GM18507 (cell line): ENCODE results near the gene SLC2A9.
"Not testable (repeated sequence)": the region's sequence is repeated elsewhere in the genome, so short reads cannot be mapped to it uniquely, and the experiment has no call there.

Source experiments
- DNase-seq: peaks from one replicate; pipeline ENCODE4 v3.0.0; 2011; ENCODE audit warnings: low read depth; ENCODE audit not compliant: insufficient read length; ENCODE audit errors: extremely low spot score
- FAIRE-seq: peaks from 2 replicates; lab custom pipeline; 2011; peaks lifted over from hg19 to GRCh38; lab: Jason Lieb, UNC

SLC2A9 gene

DNA sequence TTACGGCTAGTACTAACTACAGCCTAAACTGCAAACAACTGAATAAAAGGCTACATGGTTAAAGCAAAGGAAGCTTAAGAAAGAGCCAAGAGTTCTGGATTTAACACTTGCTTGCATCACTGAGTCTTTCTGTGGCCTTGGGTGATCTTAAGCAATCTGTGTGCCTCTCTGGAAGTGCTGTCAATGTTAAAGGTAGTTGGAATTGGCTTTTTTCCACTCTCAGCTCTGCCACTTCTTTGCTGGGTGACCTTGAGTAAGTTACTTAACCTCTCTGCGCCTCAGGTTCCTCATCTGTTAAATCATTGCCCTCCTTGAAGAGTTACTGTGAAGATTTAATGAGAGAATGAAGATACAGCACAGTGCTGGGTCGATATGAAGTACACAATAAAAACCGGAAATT, 15.7 kb downstream of the SLC2A9 start:
- peak; percentile 76 for FAIRE-seq

DNA sequence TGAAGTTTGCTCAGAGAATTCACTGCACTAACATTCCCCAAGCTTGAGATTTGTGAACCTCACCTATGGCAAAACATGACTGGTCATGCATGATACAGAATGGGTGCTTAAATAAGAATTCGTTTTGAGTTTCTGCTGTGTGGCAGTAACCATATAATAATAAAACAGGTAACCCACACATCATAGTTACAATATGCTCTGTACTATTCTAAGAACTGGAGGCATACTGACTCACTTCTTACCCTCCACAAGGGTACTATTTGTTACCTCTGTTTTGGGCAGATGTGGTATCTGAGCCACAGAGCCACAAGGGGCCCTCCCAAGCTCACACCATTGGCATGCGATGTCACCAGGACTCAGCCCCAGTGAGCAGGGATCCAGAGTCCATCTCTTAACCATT, 17.6 kb downstream of the SLC2A9 start:
- peak; percentile 76 for FAIRE-seq
- DNase-seq = no peak

More for the DNA sequence above, 15.7 kb downstream of the SLC2A9 start:
- DNase-seq = no peak

- DNase-seq (no peak), FAIRE-seq (no peak)
Measured at GRCh38 chr4:10002278-10002677, 19.0 kb downstream of the SLC2A9 start.

DNA sequence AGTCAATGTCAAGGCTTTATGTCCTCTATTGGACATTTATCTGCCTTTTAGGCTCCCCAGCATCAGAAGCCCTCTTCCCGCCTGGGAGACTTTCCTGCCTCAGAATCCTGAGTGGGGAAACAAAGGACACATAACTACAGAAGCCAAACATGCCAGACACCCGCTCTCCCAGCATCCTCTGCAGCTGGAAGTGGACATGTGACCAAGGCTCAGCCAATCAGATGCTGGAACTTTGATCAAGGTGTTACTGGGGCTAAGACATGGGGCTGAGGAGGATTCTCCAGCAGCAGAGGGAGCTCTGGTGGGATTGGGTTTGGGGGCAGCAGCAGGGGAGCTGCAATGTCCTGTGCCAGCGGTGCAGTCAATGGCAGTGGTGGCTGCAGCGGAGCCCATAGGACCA, 19.5 kb downstream of the SLC2A9 start:
- no peak for FAIRE-seq
- no peak for DNase-seq

- peak; percentile 88 for FAIRE-seq
- no peak for DNase-seq
Measured at GRCh38 chr4:9999956-10000561, 21.2 kb downstream of the SLC2A9 start.

GRCh38 chr4:9997886-9998285, 23.4 kb downstream of the SLC2A9 start:
- FAIRE-seq (no peak), DNase-seq (no peak)

GRCh38 chr4:9996319-9997110, 24.8 kb downstream of the SLC2A9 start:
- FAIRE-seq (no peak), DNase-seq (no peak)

DNA sequence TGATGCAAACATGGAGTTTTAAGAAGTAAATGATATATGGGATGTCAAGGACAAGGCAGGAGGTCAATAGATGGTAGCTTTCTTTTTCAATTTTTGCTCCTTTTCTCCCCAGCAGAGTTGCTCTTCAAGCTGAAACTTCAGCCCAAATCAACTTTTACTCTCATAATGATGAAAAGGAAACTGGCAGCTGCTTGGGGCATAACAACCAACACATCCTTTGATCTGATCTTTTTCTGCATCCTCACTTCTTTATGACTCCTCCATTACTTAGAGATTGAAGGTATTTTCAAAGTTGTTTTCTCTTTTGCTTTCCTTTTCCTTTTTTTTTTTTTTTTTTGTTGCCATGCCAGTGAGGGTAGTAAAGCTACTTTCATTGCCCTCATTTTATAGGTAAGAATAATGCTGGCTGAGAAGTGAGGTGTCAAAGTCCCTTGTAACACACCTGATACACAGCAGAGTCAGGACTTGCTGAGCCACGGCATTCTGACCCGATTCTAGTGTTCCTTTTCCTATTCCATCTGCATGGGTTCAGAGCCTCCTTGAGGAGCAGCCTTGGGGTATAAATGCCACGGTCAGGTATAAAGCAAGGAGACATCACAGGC, 26.9 kb downstream of the SLC2A9 start:
- FAIRE-seq (peak; percentile 76), DNase-seq (no peak)

DNA sequence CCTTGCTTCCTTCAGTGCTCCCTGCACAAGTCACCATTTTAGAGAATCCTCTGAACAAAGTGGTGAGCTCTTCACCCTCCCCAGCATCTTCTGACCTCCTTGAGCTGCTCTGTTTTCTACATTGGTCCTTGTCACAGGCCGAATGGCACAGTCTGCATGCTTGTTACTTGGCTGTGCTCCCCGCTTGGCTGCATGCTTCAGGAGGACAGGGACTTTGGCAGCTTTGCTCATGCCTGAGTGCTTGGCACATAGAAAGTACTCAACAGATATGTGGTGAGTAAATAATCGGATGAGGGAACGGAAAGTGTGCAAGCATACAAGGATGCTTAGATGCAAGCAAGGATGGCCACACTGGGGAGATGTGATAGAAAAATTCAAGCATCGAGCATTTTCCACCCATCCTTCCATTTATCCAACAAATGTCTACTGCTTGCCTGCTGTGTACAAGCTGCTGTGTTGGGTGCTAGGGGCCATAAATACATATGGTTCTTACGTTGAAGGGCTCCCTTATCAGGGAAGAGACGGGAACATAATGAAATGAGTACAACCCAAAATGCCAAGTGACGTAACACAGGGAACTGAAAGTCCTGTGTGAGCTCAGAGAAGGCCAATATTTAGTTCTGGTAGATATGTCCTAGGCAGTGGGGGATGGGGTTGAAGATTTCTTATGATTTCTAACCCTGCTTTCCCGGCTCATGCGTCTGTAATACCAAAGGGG, 31.2 kb downstream of the SLC2A9 start:
- FAIRE-seq = no peak
- DNase-seq = no peak

GRCh38 chr4:9988933-9989332, 32.4 kb downstream of the SLC2A9 start:
- no peak for DNase-seq
- FAIRE-seq = no peak

DNA sequence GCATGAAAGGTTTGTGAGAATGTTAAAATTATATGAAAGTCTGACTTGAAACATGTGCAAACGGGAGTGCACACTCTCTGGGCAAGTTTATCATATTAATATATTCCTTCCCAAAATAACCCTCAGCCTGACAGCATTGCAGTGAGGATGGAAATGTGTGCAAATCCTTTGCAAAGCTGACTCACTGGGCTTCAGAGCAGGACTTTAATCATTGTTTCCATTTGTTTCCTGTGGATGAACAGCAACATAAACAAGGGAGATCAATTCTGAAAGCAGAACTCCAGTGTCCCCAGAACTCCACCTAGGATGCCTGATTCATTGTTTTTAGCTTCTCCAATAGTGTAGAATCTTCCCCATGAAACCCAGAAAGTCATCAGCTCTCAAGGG, 32.9 kb downstream of the SLC2A9 start:
- FAIRE-seq (no peak), DNase-seq (no peak)

GRCh38 chr4:9987749-9988362, 33.4 kb downstream of the SLC2A9 start:
- DNase-seq (no peak), FAIRE-seq (peak; percentile 78)

DNA sequence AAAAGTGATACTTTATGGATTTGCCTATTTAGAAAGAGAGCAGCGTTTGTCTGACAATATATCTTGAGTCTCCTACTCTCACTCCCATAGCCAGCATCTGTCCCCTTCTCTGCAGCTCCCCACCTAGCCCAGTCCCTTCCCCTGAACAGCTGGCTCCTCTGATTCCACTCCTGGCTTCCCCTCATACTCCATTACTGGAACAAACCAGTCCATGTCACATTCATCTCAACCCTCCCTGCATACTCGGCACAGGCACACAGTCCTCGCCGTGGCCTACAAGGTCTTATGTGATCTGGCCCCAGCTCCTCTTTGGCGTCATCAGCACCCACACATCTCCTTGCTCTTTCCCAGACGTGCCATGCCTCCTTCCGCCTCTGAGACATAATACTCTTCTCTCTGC, 36.7 kb downstream of the SLC2A9 start:
- FAIRE-seq (no peak), DNase-seq (no peak)

DNA sequence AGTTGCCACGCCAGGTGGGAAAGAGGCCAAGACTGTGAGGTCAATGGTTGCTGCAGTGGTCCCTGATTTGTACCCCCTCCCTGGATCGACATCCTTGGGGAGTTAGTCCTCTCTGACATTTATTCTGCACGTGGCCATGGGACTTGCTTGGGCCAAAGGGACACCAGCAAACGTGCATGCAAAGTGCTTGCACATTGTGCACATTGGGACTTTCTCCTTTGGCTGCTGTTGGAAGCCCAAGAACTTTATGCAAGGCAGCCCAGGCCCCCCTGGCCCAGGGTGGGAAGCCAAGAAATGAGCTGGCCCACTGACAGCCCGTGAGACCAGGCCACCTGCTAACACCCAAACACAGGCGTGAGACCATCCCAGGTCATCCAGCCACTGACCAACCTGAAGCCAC, 38.1 kb downstream of the SLC2A9 start:
- FAIRE-seq (no peak), DNase-seq (no peak)

DNA sequence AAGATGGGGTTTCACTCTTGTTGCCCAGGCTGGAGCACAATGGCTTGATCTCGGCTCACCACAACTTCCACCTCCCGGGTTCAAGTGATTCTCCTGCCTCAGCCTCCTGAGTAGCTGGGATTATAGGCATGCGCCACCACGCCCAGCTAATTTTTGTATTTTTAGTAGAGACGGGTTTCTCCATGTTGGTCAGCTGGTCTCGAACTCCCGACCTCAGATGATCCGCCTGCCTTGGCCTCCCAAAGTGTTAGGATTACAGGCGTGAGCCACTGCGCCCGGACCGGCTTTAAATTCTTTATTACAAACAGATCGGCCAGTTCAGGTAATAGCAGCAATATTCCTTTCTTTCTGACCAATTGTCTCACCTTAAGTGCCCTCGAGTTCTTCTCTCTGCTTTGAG, 39.4 kb downstream of the SLC2A9 start:
- not testable (repeated sequence) for FAIRE-seq, DNase-seq

DNA sequence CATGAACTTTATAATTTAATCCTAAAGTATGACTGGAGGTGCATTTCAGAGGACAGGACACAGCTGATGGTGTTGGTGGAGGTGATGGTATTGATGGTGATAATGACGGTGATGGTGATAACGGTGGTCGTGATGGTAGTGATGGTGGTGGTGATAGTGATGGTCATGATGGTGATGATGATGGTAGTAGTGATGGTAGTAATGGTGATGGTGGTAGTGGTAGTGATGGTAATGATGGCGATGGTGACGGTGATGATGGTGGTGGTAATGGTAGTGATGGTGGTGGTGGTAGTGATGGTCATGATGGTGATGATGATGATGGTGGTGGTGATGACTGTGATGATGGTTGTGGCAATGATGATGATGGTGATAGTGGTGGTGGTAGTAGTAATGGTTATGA, 40.4 kb downstream of the SLC2A9 start:
- FAIRE-seq (no peak), DNase-seq (no peak)

DNA sequence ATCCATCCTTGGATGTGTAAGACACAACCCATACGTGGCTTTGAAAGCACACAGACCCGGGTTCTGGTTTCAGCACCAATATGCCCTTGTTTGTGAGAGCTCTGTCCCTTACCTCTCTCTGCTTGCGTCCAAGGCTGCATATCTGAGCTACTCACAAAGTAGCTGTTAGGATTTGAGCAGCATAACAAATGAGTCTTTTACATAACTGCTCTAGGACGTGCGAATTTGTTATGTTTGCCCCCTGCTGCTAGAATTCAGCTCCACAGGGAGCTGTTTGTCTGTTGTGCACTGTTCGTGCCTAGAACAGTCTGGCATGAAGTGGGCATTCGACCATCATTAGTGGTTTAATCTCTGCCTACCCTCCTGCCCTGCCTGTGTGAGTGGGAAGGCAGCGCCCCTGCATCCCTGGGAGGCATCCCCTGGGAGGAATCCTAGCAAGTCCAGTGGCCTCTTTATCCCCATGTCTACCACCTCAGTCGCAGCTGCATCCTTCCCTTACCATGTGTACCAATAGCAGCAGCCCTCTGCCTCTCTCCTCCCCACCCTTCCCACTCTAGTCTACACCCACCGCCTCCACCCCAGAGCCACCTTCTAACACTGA, 42.1 kb downstream of the SLC2A9 start:
- FAIRE-seq (no peak), DNase-seq (no peak)

GRCh38 chr4:9977518-9978031, 43.7 kb downstream of the SLC2A9 start:
- no peak for FAIRE-seq
- no peak for DNase-seq

DNA sequence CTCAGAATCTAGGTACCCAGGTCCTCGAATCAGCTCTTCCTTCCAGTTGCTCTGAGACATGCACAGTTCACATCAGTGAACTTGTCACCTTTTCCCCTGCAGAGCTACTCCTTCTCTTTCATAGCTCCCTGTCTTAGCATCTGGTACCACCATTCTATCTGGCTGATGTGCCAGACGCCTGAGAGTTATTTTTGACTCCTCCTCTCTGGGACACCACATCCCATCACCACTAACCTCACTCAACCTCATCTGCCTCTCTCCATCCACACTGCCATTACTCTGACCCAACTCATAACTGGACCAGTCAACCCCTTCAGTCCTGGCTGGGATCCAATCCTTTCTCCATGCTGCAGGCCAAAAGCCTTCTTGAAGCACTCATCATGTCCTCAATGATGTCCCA, 44.5 kb downstream of the SLC2A9 start:
- no peak for FAIRE-seq
- DNase-seq = no peak
